H1 (cell line): ENCODE data around the gene PKN1. TPM values are rescaled to one million over a fixed set of nuclear protein-coding genes. Genes with fewer than 3 reads are reported as not detected.

Source experiments
- CTCF ChIA-PET: fragments of 300-600 bp; sonication (Branson Sonifier 250); formaldehyde crosslinking; loops from one replicate; lab custom pipeline; 2021; ENCODE audit not compliant: partially characterized antibody; lab: Charles Lee
- POLR2A ChIA-PET: fragments of 300-600 bp; sonication (Branson Sonifier 250); formaldehyde crosslinking; loops from one replicate; lab custom pipeline; 2021; ENCODE audit warnings: inconsistent platforms; ENCODE audit not compliant: partially characterized antibody; lab: Charles Lee
- DNase-seq, 2 experiments: peaks; one replicate each; pipeline versions ENCODE4 v3.0.0 to v3.0.0-alpha.2; 2010 to 2022; ENCODE audit warnings: low spot score in 2 of 2, low read depth in 1 of 2, mixed read lengths in 1 of 2
- FAIRE-seq: peaks from 2 replicates; lab custom pipeline; 2011; peaks lifted over from hg19 to GRCh38; lab: Jason Lieb, UNC
- H2AFZ ChIP-seq: 2 replicates; pipeline ENCODE4 v1.8.1; 2012; ENCODE audit warnings: low read length, inconsistent platforms
- H2AK5ac ChIP-seq: 2 replicates; pipeline ENCODE4 v1.6.1; 2013; ENCODE audit warnings: low read depth, low read length
- H2BK120ac ChIP-seq: replicated peaks from 2 replicates; pipeline ENCODE3; 2013; ENCODE audit warnings: low read depth, low read length, inconsistent platforms
- H2BK12ac ChIP-seq: 2 replicates; pipeline ENCODE4 v1.6.1; 2013; ENCODE audit warnings: low read depth, low read length
- H2BK15ac ChIP-seq: 2 replicates; pipeline ENCODE4 v1.6.1; 2013; ENCODE audit warnings: low read length
- H2BK20ac ChIP-seq: 2 replicates; pipeline ENCODE4 v1.6.1; 2013; ENCODE audit warnings: low read length
- H2BK5ac ChIP-seq: 2 replicates; pipeline ENCODE4 v1.6.1; 2013; ENCODE audit warnings: low read depth, low read length
- H3K14ac ChIP-seq: 2 replicates; pipeline ENCODE4 v1.6.1; 2013; ENCODE audit warnings: inconsistent platforms; ENCODE audit not compliant: insufficient read length
- H3K18ac ChIP-seq: 2 replicates; pipeline ENCODE4 v1.6.1; 2013; ENCODE audit warnings: low read length; ENCODE audit errors: extremely low read depth
- H3K23ac ChIP-seq: 2 replicates; pipeline ENCODE4 v1.6.1; 2013; ENCODE audit warnings: inconsistent platforms; ENCODE audit not compliant: insufficient read length
- H3K23me2 ChIP-seq: 2 replicates; pipeline ENCODE4 v1.6.1; 2013; ENCODE audit warnings: low read depth, low read length
- H3K27ac ChIP-seq: 2 replicates; pipeline ENCODE4 v1.6.1; 2011; ENCODE audit warnings: low read depth, low read length, inconsistent platforms
- H3K27me3 ChIP-seq, 4 experiments: replicated peaks in 1 of 4; 1 replicate in 1 of 4; 2 replicates in 3 of 4; pipeline versions ENCODE4 v1.6.1 to v1.8.1; 2011 to 2013; ENCODE audit warnings: low read length in 3 of 4, mild to moderate bottlenecking in 3 of 4, inconsistent platforms in 2 of 4, mixed read lengths in 2 of 4, moderate library complexity in 1 of 4; ENCODE audit not compliant: control insufficient read depth in 3 of 4, insufficient read depth in 3 of 4; ENCODE audit errors: extremely low read depth in 1 of 4
- H3K36me3 ChIP-seq, 4 experiments: 2 replicates each; pipeline versions ENCODE4 v1.6.1 to v1.8.1; 2011 to 2013; ENCODE audit warnings: mild to moderate bottlenecking in 4 of 4, low read length in 3 of 4, moderate library complexity in 2 of 4, control low read depth in 1 of 4, inconsistent platforms in 1 of 4; ENCODE audit not compliant: insufficient read depth in 4 of 4, control insufficient read depth in 2 of 4
- H3K4ac ChIP-seq: replicated peaks from 2 replicates; pipeline ENCODE3; 2013; ENCODE audit warnings: low read length, low read depth, mixed read lengths, inconsistent platforms; ENCODE audit not compliant: insufficient read length
- H3K4me1 ChIP-seq, 4 experiments: replicated peaks in 1 of 4; 1 replicate in 1 of 4; 2 replicates in 3 of 4; pipeline versions ENCODE4 v1.6.1 to v1.8.1; 2011 to 2013; ENCODE audit warnings: low read length in 3 of 4, inconsistent platforms in 2 of 4, mixed read lengths in 1 of 4; ENCODE audit not compliant: insufficient read depth in 4 of 4, control insufficient read depth in 3 of 4
- H3K4me2 ChIP-seq, 2 experiments: 2 replicates each; pipeline versions ENCODE4 v1.6.1 to v1.8.1; 2011 to 2013; ENCODE audit warnings: low read depth in 2 of 2, low read length in 2 of 2, control low read depth in 1 of 2, inconsistent platforms in 1 of 2, mild to moderate bottlenecking in 1 of 2; ENCODE audit not compliant: insufficient read depth in 1 of 2
- H3K4me3 ChIP-seq, 4 experiments: fragments of 200-600, 300-600 bp in 1 of 4; sonication (generic), shearing (Covaris generic), sonication (Bioruptor Twin) in 1 of 4; 2 replicates each; pipeline versions ENCODE4 v1.5.1 to v1.8.1; 2011 to 2016; ENCODE audit warnings: low read length in 4 of 4, low read depth in 3 of 4, control low read depth in 2 of 4, inconsistent platforms in 2 of 4, mild to moderate bottlenecking in 2 of 4, mixed read lengths in 1 of 4, moderate library complexity in 1 of 4; ENCODE audit not compliant: insufficient read depth in 2 of 4; ENCODE audit errors: extremely low read depth in 1 of 4
- H3K56ac ChIP-seq: replicated peaks from 2 replicates; pipeline ENCODE3; 2013; ENCODE audit warnings: low read depth, mild to moderate bottlenecking, mixed read lengths, low read length, inconsistent platforms; ENCODE audit not compliant: insufficient read length
- H3K79me1 ChIP-seq: 2 replicates; pipeline ENCODE4 v1.6.1; 2013; ENCODE audit warnings: low read depth, low read length, control low read depth
- H3K79me2 ChIP-seq, 2 experiments: 2 replicates each; pipeline versions ENCODE4 v1.6.1 to v1.8.1; 2012 to 2013; ENCODE audit warnings: low read length in 2 of 2, mild to moderate bottlenecking in 2 of 2, inconsistent platforms in 1 of 2; ENCODE audit not compliant: insufficient read depth in 2 of 2, control insufficient read depth in 1 of 2
- H3K9ac ChIP-seq, 4 experiments: replicated peaks in 1 of 4; 1 replicate in 1 of 4; 2 replicates in 3 of 4; pipeline versions ENCODE4 v1.6.1 to v1.8.1; 2011 to 2013; ENCODE audit warnings: low read depth in 3 of 4, low read length in 3 of 4, control low read depth in 2 of 4, mild to moderate bottlenecking in 2 of 4, moderate library complexity in 2 of 4, inconsistent platforms in 1 of 4; ENCODE audit errors: extremely low read depth in 1 of 4
- H3K9me3 ChIP-seq, 2 experiments: 2 replicates each; pipeline versions ENCODE4 v1.6.1 to v1.8.1; 2012 to 2013; ENCODE audit warnings: mild to moderate bottlenecking in 2 of 2, moderate library complexity in 2 of 2, control low read depth in 1 of 2, inconsistent platforms in 1 of 2, low read depth in 1 of 2, low read length in 1 of 2, mixed read lengths in 1 of 2; ENCODE audit not compliant: insufficient read depth in 2 of 2
- H4K20me1 ChIP-seq, 2 experiments: replicated peaks in 1 of 2; 2 replicates each; pipeline versions ENCODE3 to v1.8.1; 2011 to 2013; ENCODE audit warnings: inconsistent platforms in 2 of 2, low read length in 2 of 2, mild to moderate bottlenecking in 1 of 2; ENCODE audit not compliant: insufficient read depth in 2 of 2, control insufficient read depth in 1 of 2
- H4K5ac ChIP-seq: 2 replicates; pipeline ENCODE4 v1.6.1; 2013; ENCODE audit warnings: low read length, low read depth, mixed read lengths, inconsistent platforms; ENCODE audit not compliant: insufficient read length
- H4K8ac ChIP-seq: 2 replicates; pipeline ENCODE4 v1.8.0; 2013; ENCODE audit warnings: mild to moderate bottlenecking, moderate library complexity, low read length, inconsistent platforms; ENCODE audit not compliant: insufficient read depth; ENCODE audit errors: extremely low read depth
- H4K91ac ChIP-seq: replicated peaks from 2 replicates; pipeline ENCODE3; 2013; ENCODE audit warnings: low read length, mixed read lengths, inconsistent platforms; ENCODE audit not compliant: insufficient read length
- CBX8 ChIP-seq: fragments of 300-800, 300-1000 bp; sonication (generic); IDR thresholded peaks from 2 replicates; pipeline ENCODE4 v1.7.1; 2016; ENCODE audit warnings: low read depth, low read length, borderline replicate concordance
- CTBP2 ChIP-seq: IDR thresholded peaks from 2 replicates; pipeline ENCODE4 v1.7.0; 2011; ENCODE audit warnings: borderline replicate concordance, mild to moderate bottlenecking, moderate library complexity, mixed read lengths, low read length; ENCODE audit not compliant: insufficient read depth, insufficient read length
- EZH2 ChIP-seq: fragments of 200-600 bp; sonication (generic); IDR thresholded peaks from 2 replicates; pipeline ENCODE4 v1.7.1; 2012; ENCODE audit warnings: low read depth, mild to moderate bottlenecking, moderate library complexity, low read length, inconsistent platforms; ENCODE audit not compliant: severe bottlenecking
- FOSL1 ChIP-seq: IDR thresholded peaks from 2 replicates; pipeline ENCODE4 v1.6.1; 2011; ENCODE audit warnings: mild to moderate bottlenecking, low read depth, low read length, moderate library complexity; ENCODE audit not compliant: insufficient read depth
- JUND ChIP-seq: IDR thresholded peaks from 2 replicates; pipeline ENCODE4 v1.6.1; 2011; ENCODE audit warnings: mild to moderate bottlenecking, improper control_type of control experiment, low read length
- KDM1A ChIP-seq: fragments of 200-600, 300-600 bp; sonication (generic); IDR thresholded peaks from 2 replicates; pipeline ENCODE4 v1.7.1; 2016; ENCODE audit warnings: mild to moderate bottlenecking, low read length, borderline replicate concordance
- NANOG ChIP-seq: IDR thresholded peaks from 2 replicates; pipeline ENCODE4 v1.6.1; 2011; ENCODE audit warnings: low read length, low read depth, mild to moderate bottlenecking, inconsistent platforms; ENCODE audit not compliant: insufficient read depth, poor library complexity, severe bottlenecking
- POLR2AphosphoS5 ChIP-seq: IDR thresholded peaks from 2 replicates; pipeline ENCODE4 v1.6.1; 2011; ENCODE audit warnings: low read depth, low read length
- RFX5 ChIP-seq: IDR thresholded peaks from 2 replicates; pipeline ENCODE4 v1.6.1; 2011; ENCODE audit warnings: low read depth, low read length, improper control_type of control experiment, borderline replicate concordance
- RXRA ChIP-seq: IDR thresholded peaks from 2 replicates; pipeline ENCODE4 v1.6.1; 2011; ENCODE audit warnings: low read depth, mild to moderate bottlenecking, low read length, moderate library complexity; ENCODE audit not compliant: insufficient read depth
- TAF7 ChIP-seq: optimal IDR thresholded peaks from 2 replicates; pipeline ENCODE3; 2011; ENCODE audit warnings: low read depth, mild to moderate bottlenecking, inconsistent platforms, low read length, moderate library complexity, borderline replicate concordance
- ZNF274 ChIP-seq: IDR thresholded peaks from 2 replicates; pipeline ENCODE4 v1.7.0; 2012; ENCODE audit warnings: low read length, borderline replicate concordance; ENCODE audit errors: extremely low read depth
- WGBS, 2 experiments: shearing (Covaris generic) in 1 of 2; methylation state at CpG; one replicate each; pipeline versions ENCODE4 v1.1.6 to v1.1.7; 2013 to 2015; ENCODE audit warnings: low lambda C conversion rate in 2 of 2, mixed read lengths in 2 of 2, inconsistent platforms in 1 of 2, low coverage in 1 of 2, missing lambda C conversion rate in 1 of 2; ENCODE audit not compliant: insufficient replicate concordance in 2 of 2, insufficient coverage in 1 of 2, insufficient read length in 1 of 2; ENCODE audit errors: extremely low coverage in 1 of 2, missing lambda C conversion rate in 1 of 2; 5-methylcytosine and 5-hydroxymethylcytosine counted together
- polyA plus RNA-seq, 7 experiments: library from polyadenylated mRNA; depleted of rRNA in 3 of 7; stranded (reverse) in 5 of 7; unstranded in 2 of 7; fragments of >200 nt in 5 of 7; fragments of 200-250 nt in 2 of 7; gene quantifications; 1 replicate in 5 of 7; 2 replicates in 1 of 7; 4 replicates in 1 of 7; pipeline versions ENCODE4 v1.2.1 to v1.2.3, GENCODE V29; 2011 to 2013; ENCODE audit warnings: missing spikeins in 2 of 7, mixed read lengths in 2 of 7
- total RNA-seq: library from RNA; stranded (reverse); fragmentation: NEBNext Ultra II Directional; extraction: Animal tissue kit (Norgen Biotek cat#: 25700); gene quantifications from 2 replicates; pipeline ENCODE4 v1.2.1, GENCODE V29; 2021

The PKN1 gene
- total and polyA plus RNA-seq, 2 of the 8 experiments (the other 6 are each of a cell fraction or from before 2014, with no cell fraction given), result 65.2 to 162 TPM

DNA sequence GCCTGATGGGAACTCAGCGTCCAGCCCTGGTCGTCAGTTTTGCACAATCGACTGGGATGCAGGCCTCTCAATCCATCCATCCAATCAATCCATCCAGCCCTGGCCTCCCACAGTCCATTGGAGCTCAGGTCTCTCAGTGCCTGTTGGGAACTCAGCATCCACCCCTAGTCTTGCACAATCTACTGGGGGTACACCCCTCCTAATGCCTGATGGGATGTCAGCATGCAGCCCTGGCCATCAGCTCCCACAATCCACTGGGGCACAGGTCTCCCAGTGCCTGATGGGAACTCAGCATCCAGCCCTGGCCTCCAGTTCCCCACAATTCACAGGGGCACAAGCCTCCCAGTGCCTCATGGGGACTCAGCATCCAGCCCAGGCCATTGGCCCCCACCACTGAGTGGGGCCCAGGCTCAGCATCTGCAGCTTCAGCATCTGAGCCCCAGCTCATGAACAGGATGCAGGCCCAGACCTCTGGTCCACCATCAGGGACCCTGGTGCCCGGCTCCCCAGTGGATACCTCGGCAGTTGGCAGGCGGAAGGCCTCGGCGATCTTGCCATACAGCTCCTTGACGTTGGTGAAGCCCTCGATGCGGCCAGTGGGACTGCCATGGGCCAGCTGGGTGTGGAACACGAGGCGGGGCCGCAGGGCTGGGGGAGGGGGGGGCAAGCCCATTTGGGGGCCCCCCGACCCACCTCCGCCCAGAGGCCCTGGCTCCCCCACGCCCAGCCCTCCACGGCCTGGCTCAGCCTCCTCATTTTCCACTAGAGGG, 49.3 kb downstream of the PKN1 start:
- ChIA-PET POLR2A (interaction anchor here (0.5 to 7.0 kb wide), 5 partner anchors 10 to 868 kb away, joined by 3 to 45 read pairs (median 4); partner anchors contain the start of genes DNAJB1 and GIPC1), CTCF (interaction anchor here (0.6 to 5.6 kb wide), 10 partner anchors 10 to 909 kb away, joined by 3 to 36 read pairs (median 3); partner anchors contain the start of gene GIPC1)
- H3K23me2 ChIP-seq, result no peaks in the 10 kb centered on the region
- H2AK5ac ChIP-seq, result no peak overlapping the region
- H3K14ac ChIP-seq, result no peak overlapping the region
- no peak overlapping the region for H3K4me3 ChIP-seq
- H3K9me3 ChIP-seq, result no peaks in the 10 kb centered on the region
- no peak overlapping the region for H2BK20ac ChIP-seq
- H3K4me2 ChIP-seq, result no peak overlapping the region
- H3K36me3 ChIP-seq, result peaks cover 5 to 17% (median 10%) of the 10 kb centered on the region in 4 experiments; a peak in 6 of 8 replicates
- WGBS, 2 experiments, result 94% methylated on average over 11 of the region's 18 CpGs; no CpG with 5 or more reads in 1 of the 2 experiments
- H2BK15ac ChIP-seq, result no peak overlapping the region
- no peaks in the 10 kb centered on the region for H3K79me2 ChIP-seq
- no peak overlapping the region for H3K4ac ChIP-seq
- H2BK120ac ChIP-seq, result no peak overlapping the region
- H4K20me1 ChIP-seq, result peaks cover 0 to 8% of the 10 kb centered on the region in 2 experiments
- no peak overlapping the region for H4K8ac ChIP-seq
- no peak overlapping the region for H4K91ac ChIP-seq
- FAIRE-seq (no peak), DNase-seq (no peak)
- H2BK12ac ChIP-seq, result no peak overlapping the region
- H2AFZ ChIP-seq, result no peak overlapping the region
- H2BK5ac ChIP-seq, result no peak overlapping the region
- H3K4me1 ChIP-seq, result peaks cover 0 to 12% (median 3%) of the 10 kb centered on the region in 4 experiments; a peak in 5 of 7 replicates
- H3K18ac ChIP-seq, result no peak overlapping the region
- H3K9ac ChIP-seq, result no peak overlapping the region
- H3K27ac ChIP-seq, result no peak overlapping the region
- H3K79me1 ChIP-seq, result no peaks in the 10 kb centered on the region
- H3K27me3 ChIP-seq, result no peaks in the 10 kb centered on the region
- no peak overlapping the region for H3K23ac ChIP-seq
- H4K5ac ChIP-seq, result no peak overlapping the region
- no peak overlapping the region for H3K56ac ChIP-seq
- TF ChIP-seq RXRA, result no peak
- TF ChIP-seq EZH2, result no peak
- TF ChIP-seq ZNF274, result no peak
- TF ChIP-seq RFX5, result no peak
- no peak for TF ChIP-seq KDM1A
- TF ChIP-seq FOSL1, result no peak
- TF ChIP-seq CTBP2, result no peak
- no peak for TF ChIP-seq NANOG
- no peak for TF ChIP-seq TAF7
- no peak for TF ChIP-seq JUND
- TF ChIP-seq CBX8, result no peak
- TF ChIP-seq POLR2AphosphoS5, result no peak
